Measurements from ENCODE around the gene WNT7A.

WNT7A gene

DNA sequence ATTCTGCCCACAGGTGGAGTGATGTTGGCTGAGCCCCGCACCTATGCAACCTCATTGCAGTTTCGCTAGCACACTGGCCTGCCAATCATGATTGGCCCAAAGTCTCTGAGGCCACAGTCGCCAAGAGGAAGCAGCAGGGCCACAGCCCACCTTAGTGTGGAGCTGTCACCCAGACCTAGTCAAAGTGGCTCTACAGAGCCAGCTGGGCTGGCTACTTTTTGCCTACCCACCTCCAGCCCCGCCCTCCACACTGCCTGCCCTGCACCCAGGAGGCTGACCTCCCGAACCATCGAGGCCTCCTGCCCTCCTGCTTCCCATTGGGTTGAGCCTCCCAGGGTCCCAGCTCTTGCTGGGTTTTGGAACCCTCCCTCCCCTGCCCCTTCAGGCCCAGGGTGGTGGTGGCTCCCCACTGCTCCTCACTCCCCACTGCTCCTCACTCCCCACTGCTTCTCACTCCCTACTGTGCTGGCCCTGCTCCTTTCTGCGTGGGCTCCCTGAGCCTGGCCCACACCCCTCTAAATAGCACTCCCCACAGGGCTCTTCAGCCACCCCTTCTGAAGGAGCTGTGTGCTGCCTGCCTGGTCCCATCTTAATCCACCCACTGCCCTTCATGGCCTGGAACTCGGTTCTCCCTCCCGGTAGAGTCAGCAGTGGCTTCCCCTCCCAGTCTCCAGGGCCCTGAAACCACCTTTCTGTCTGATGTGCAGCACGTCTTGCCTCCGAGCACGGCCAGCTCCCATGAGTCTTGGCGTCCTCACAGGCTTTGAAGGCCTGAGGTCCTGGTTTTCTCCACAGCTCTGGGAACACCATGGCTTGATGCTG, 89.3 kb downstream of the WNT7A start:
- TF ChIP-seq, protein P1, sequence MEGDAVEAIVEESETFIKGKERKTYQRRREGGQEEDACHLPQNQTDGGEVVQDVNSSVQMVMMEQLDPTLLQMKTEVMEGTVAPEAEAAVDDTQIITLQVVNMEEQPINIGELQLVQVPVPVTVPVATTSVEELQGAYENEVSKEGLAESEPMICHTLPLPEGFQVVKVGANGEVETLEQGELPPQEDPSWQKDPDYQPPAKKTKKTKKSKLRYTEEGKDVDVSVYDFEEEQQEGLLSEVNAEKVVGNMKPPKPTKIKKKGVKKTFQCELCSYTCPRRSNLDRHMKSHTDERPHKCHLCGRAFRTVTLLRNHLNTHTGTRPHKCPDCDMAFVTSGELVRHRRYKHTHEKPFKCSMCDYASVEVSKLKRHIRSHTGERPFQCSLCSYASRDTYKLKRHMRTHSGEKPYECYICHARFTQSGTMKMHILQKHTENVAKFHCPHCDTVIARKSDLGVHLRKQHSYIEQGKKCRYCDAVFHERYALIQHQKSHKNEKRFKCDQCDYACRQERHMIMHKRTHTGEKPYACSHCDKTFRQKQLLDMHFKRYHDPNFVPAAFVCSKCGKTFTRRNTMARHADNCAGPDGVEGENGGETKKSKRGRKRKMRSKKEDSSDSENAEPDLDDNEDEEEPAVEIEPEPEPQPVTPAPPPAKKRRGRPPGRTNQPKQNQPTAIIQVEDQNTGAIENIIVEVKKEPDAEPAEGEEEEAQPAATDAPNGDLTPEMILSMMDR (conservative IDR thresholded peaks at IDR 0.05) = no peak
- H3K27ac ChIP-seq = no peak overlapping the region

GRCh38 chr3:13788522-13789424, 91.1 kb downstream of the WNT7A start:
- no peak overlapping the region for H3K27ac ChIP-seq
- TF ChIP-seq, protein P1 (conservative IDR thresholded peaks at IDR 0.05) = no peak

DNA sequence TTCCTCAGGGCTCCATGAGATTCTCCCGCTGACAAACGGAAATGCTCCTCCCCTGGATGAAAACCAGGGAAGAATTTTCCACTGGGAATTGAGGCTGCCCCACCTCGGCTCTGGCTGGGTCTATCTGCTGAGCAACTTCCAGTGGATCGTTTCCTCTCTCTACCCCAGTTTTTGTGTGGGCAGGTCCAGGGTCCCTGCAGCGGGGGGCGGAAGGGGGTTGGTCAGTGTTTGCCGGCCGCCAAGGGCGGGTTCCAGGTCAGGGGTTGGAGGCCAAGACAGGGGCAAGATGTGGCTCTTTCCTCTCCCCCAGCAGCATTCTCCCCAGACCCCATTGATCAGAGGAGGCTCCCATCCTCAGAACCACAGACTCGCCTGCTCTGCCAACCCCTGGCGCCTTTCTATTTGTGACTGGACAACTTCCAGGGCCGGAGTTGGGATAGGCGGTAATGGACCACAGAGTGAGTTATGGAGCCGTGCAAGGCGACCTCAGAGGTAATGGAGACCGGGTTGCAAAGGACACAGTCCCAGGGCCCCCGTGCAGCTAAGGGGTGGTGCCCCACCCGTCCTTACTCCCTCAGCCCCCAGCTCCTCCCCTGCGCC, 92.2 kb downstream of the WNT7A start:
- TF ChIP-seq, protein P1 (conservative IDR thresholded peaks at IDR 0.05) = no peak
- H3K27ac ChIP-seq = no peak overlapping the region

GRCh38 chr3:13786811-13787210, 93.1 kb downstream of the WNT7A start:
- TF ChIP-seq, protein P1 (conservative IDR thresholded peaks at IDR 0.05) = no peak
- H3K27ac ChIP-seq = no peak overlapping the region

GRCh38 chr3:13785853-13786436, 93.9 kb downstream of the WNT7A start:
- TF ChIP-seq, protein P1 (conservative IDR thresholded peaks at IDR 0.05) = no peak
- no peak overlapping the region for H3K27ac ChIP-seq

DNA sequence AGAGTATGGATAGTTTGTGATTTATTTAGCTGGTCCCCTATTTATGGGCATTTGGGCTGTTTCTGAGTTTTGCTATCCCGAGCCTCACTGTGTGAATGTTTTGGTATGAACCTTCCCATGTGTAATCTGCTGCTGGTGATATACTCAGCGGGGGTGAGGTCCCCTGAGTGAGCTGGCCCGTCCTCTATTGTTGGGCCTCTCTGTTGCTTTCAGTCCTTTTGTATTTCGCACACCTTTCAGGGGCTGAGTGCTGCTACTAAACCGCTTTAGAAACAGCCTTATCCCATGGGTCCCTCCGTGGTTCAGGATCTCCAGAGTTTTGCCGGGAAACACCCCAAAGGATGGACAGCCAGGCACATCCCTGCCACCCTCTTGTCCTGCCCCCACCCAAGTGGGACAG, 94.5 kb downstream of the WNT7A start:
- no peak overlapping the region for H3K27ac ChIP-seq
- TF ChIP-seq, protein P1 (conservative IDR thresholded peaks at IDR 0.05) = no peak

Data from VCaP (cell line).